ENCODE results near the gene TSPAN18.

Gene TSPAN18

GRCh38 chr11:44797051-44797450 lies 70.3 kb downstream of the TSPAN18 start:
- no peak for DNase-seq (ENCODE audit: low read depth)

GRCh38 chr11:44797886-44798606 lies 71.3 kb downstream of the TSPAN18 start:
- no peak for DNase-seq (ENCODE audit: low read depth)

- no peak for DNase-seq (ENCODE audit: low read depth)
These were observed 71.8 kb downstream of the TSPAN18 start for GRCh38 chr11:44798607-44798972.

- no peak for DNase-seq (ENCODE audit: low read depth)
These were observed 72.2 kb downstream of the TSPAN18 start for GRCh38 chr11:44799012-44799411.

GRCh38 chr11:44802347-44802746 lies 75.6 kb downstream of the TSPAN18 start:
- DNase-seq (ENCODE audit: low read depth), result no peak

- no peak for DNase-seq (ENCODE audit: low read depth)
These were observed 76.2 kb downstream of the TSPAN18 start for GRCh38 chr11:44803009-44803408.

GRCh38 chr11:44804449-44805437 lies 78.0 kb downstream of the TSPAN18 start:
- no peak for DNase-seq (ENCODE audit: low read depth)

- DNase-seq (ENCODE audit: low read depth), result no peak
These were observed 78.8 kb downstream of the TSPAN18 start for GRCh38 chr11:44805596-44805995.

GRCh38 chr11:44808053-44808753 lies 81.4 kb downstream of the TSPAN18 start:
- no peak for DNase-seq (ENCODE audit: low read depth)

- DNase-seq (ENCODE audit: low read depth), result no peak
These were observed 82.5 kb downstream of the TSPAN18 start for GRCh38 chr11:44809283-44809682.

- no peak for DNase-seq (ENCODE audit: low read depth)
These were observed 85.2 kb downstream of the TSPAN18 start for GRCh38 chr11:44811841-44812448.

- DNase-seq (ENCODE audit: low read depth), result no peak
These were observed 86.2 kb downstream of the TSPAN18 start for GRCh38 chr11:44812971-44813370.

GRCh38 chr11:44813401-44813800 lies 86.6 kb downstream of the TSPAN18 start:
- DNase-seq (ENCODE audit: low read depth), result no peak

- DNase-seq (ENCODE audit: low read depth), result no peak
These were observed 88.3 kb downstream of the TSPAN18 start for GRCh38 chr11:44814881-44815592.

- DNase-seq (ENCODE audit: low read depth), result no peak
These were observed 89.2 kb downstream of the TSPAN18 start for GRCh38 chr11:44815917-44816456.

- no peak for DNase-seq (ENCODE audit: low read depth)
These were observed 90.0 kb downstream of the TSPAN18 start for GRCh38 chr11:44816761-44817160.

- no peak for DNase-seq (ENCODE audit: low read depth)
These were observed 90.6 kb downstream of the TSPAN18 start for GRCh38 chr11:44817207-44817949.

GRCh38 chr11:44818110-44818509 lies 91.3 kb downstream of the TSPAN18 start:
- DNase-seq (ENCODE audit: low read depth), result no peak

- DNase-seq (ENCODE audit: low read depth), result no peak
These were observed 92.6 kb downstream of the TSPAN18 start for GRCh38 chr11:44819346-44819745.

GRCh38 chr11:44822369-44822768 lies 95.6 kb downstream of the TSPAN18 start:
- no peak for DNase-seq (ENCODE audit: low read depth)
